Suprapubic skin (tissue), 4 donors: ENCODE results near the gene ARTN.

Experiments
- CTCF ChIP-seq, 2 donors: fragments of 200-600 bp in 1 of 2; fragments of 450-650 bp in 1 of 2; sonication (generic) in 1 of 2; IDR thresholded peaks; one replicate each; pipeline ENCODE4 v1.5.1; 2016 to 2019; ENCODE audit warnings: antibody characterized with exemption in 2 of 2, mild to moderate bottlenecking in 1 of 2, moderate library complexity in 1 of 2
- EP300 ChIP-seq: sonication (generic); formaldehyde crosslinking; IDR thresholded peaks from one replicate; pipeline ENCODE4 v1.6.1; 2017; ENCODE audit warnings: antibody characterized with exemption
- POLR2A ChIP-seq, 2 donors: fragments of 450-650 bp; IDR thresholded peaks; one replicate each; pipeline ENCODE4 v1.6.1; 2017; ENCODE audit warnings: antibody characterized with exemption in 2 of 2, mild to moderate bottlenecking in 2 of 2, moderate library complexity in 2 of 2
- POLR2AphosphoS5 ChIP-seq, 3 donors: sonication (generic); formaldehyde crosslinking; IDR thresholded peaks; one replicate each; pipeline ENCODE4 v1.6.1; 2017; ENCODE audit warnings: antibody characterized with exemption in 3 of 3

GRCh38 chr1:43963890-43964289, 30.3 kb downstream of the ARTN start:
- TF ChIP-seq CTCF (IDR thresholded peaks at IDR 0.05) (no peak), POLR2AphosphoS5 (IDR thresholded peaks at IDR 0.05) (no peak), POLR2A (IDR thresholded peaks at IDR 0.05) (no peak), EP300 (no peak)
